GM23338 (cell line): Measurements from ENCODE around the gene KDM4C. TPM values are rescaled to one million over a fixed set of nuclear protein-coding genes. Genes with fewer than 3 reads are reported as not detected.

Source experiments
- ATAC-seq: fragments of 200-7000 bp; cut with Tn5 transposase; 3 replicates; pipeline ENCODE4 v1.9.1; 2020
- DNase-seq: peaks from one replicate; pipeline ENCODE4 v3.0.0-alpha.2; 2015; ENCODE audit warnings: low spot score
- H2AFZ ChIP-seq: fragments of 200-600 bp; sonication (generic); 2 replicates; pipeline ENCODE4 v1.8.0; 2016; ENCODE audit warnings: antibody characterized with exemption, mild to moderate bottlenecking, moderate library complexity
- H3F3A ChIP-seq: fragments of 200-600 bp; sonication (generic); replicated peaks from 2 replicates; pipeline ENCODE4 v1.8.0; 2017; ENCODE audit warnings: antibody characterized with exemption, mixed run types, low read depth
- H3K27ac ChIP-seq: fragments of 200-600 bp; sonication (generic); 2 replicates; pipeline ENCODE4 v1.6.1; 2016; ENCODE audit warnings: low read depth
- H3K27me3 ChIP-seq: fragments of 200-600 bp; sonication (generic); 2 replicates; pipeline ENCODE4 v1.8.0; 2016; ENCODE audit warnings: mild to moderate bottlenecking, mixed run types, moderate library complexity; ENCODE audit not compliant: insufficient read depth
- H3K36me3 ChIP-seq: fragments of 200-600 bp; sonication (generic); 2 replicates; pipeline ENCODE4 v1.8.0; 2016; ENCODE audit warnings: mild to moderate bottlenecking; ENCODE audit not compliant: insufficient read depth
- H3K4me1 ChIP-seq: fragments of 200-600 bp; sonication (generic); 2 replicates; pipeline ENCODE4 v1.8.0; 2016; ENCODE audit warnings: mild to moderate bottlenecking, moderate library complexity; ENCODE audit not compliant: insufficient read depth
- H3K4me2 ChIP-seq: fragments of 200-600 bp; sonication (generic); 2 replicates; pipeline ENCODE4 v1.7.1; 2017; ENCODE audit warnings: mixed run types
- H3K4me3 ChIP-seq: fragments of 200-600 bp; sonication (generic); 2 replicates; pipeline ENCODE4 v1.6.1; 2016; ENCODE audit warnings: mixed run types
- H3K79me2 ChIP-seq: fragments of 200-600 bp; sonication (generic); replicated peaks from 2 replicates; pipeline ENCODE4 v1.8.0; 2017; ENCODE audit warnings: mild to moderate bottlenecking; ENCODE audit not compliant: insufficient read depth
- H3K9me2 ChIP-seq: fragments of 200-600 bp; sonication (generic); 2 replicates; pipeline ENCODE4 v1.8.0; 2017; ENCODE audit not compliant: insufficient read depth
- H4K20me1 ChIP-seq: fragments of 200-600 bp; sonication (generic); replicated peaks from 2 replicates; pipeline ENCODE4 v1.8.0; 2017; ENCODE audit warnings: mild to moderate bottlenecking; ENCODE audit not compliant: insufficient read depth
- H3K27ac Mint-ChIP-seq: 2 replicates; pipeline ENCODE4 v1.8.0; 2020; ENCODE audit warnings: inconsistent platforms, mild to moderate bottlenecking, moderate library complexity, mixed read lengths
- H3K27me3 Mint-ChIP-seq: 3 replicates; pipeline ENCODE4 v1.8.0; 2022; ENCODE audit warnings: low read depth, mild to moderate bottlenecking, moderate library complexity, mixed read lengths, inconsistent platforms; ENCODE audit not compliant: insufficient read depth, poor library complexity
- H3K36me3 Mint-ChIP-seq: 3 replicates; pipeline ENCODE4 v1.8.0; 2021; ENCODE audit warnings: low read depth, mild to moderate bottlenecking, inconsistent platforms, moderate library complexity, mixed read lengths
- H3K4me1 Mint-ChIP-seq: 3 replicates; pipeline ENCODE4 v1.8.0; 2020; ENCODE audit warnings: mild to moderate bottlenecking, inconsistent platforms, mixed read lengths
- H3K4me3 Mint-ChIP-seq: 3 replicates; pipeline ENCODE4 v1.8.0; 2021; ENCODE audit warnings: moderate library complexity, mild to moderate bottlenecking, inconsistent platforms, mixed read lengths
- H3K9me3 Mint-ChIP-seq: 3 replicates; pipeline ENCODE4 v1.8.0; 2020; ENCODE audit warnings: moderate library complexity, mild to moderate bottlenecking, inconsistent platforms, mixed read lengths
- CREB1 ChIP-seq: fragments of 250-450 bp; sonication (Bioruptor Pico); IDR thresholded peaks from 2 replicates; pipeline ENCODE4 v1.5.0; 2020; ENCODE audit warnings: low read depth, mild to moderate bottlenecking, moderate library complexity
- CTCF ChIP-seq, 2 experiments: fragments of 200-600 bp in 1 of 2; sonication (generic) in 1 of 2; conservative IDR thresholded peaks; 2 replicates each; pipeline versions ENCODE4 v1.5.1 to v1.6.1; 2016 to 2017; ENCODE audit warnings: antibody characterized with exemption in 2 of 2, low read depth in 2 of 2, mild to moderate bottlenecking in 2 of 2, moderate library complexity in 1 of 2
- ETS1 ChIP-seq: IDR thresholded peaks from 2 replicates; pipeline ENCODE4 v1.6.1; 2016; ENCODE audit warnings: antibody characterized with exemption
- EZH2 ChIP-seq: fragments of 200-600 bp; sonication (generic); IDR thresholded peaks from one replicate; pipeline ENCODE4 v1.8.0; 2017; ENCODE audit warnings: antibody characterized with exemption, mild to moderate bottlenecking, low read depth; ENCODE audit not compliant: unreplicated experiment
- EZH2phosphoT487 ChIP-seq: fragments of 200-600 bp; sonication (generic); IDR thresholded peaks from one replicate; pipeline ENCODE4 v1.8.1; 2018; ENCODE audit warnings: antibody characterized with exemption; ENCODE audit not compliant: unreplicated experiment
- NANOG ChIP-seq: IDR thresholded peaks from 2 replicates; pipeline ENCODE4 v1.6.1; 2016; ENCODE audit warnings: antibody characterized with exemption, borderline replicate concordance
- POLR2AphosphoS5 ChIP-seq: IDR thresholded peaks from 2 replicates; pipeline ENCODE4 v1.6.1; 2016; ENCODE audit warnings: antibody characterized with exemption, low read depth
- REST ChIP-seq: IDR thresholded peaks from one replicate; pipeline ENCODE4 v1.6.1; 2018; ENCODE audit warnings: antibody characterized with exemption; ENCODE audit not compliant: unreplicated experiment
- STAT1 ChIP-seq: IDR thresholded peaks from one replicate; pipeline ENCODE4 v1.6.1; 2016; ENCODE audit warnings: antibody characterized with exemption; ENCODE audit not compliant: unreplicated experiment
- ZNF114 ChIP-seq: fragments of 250-450 bp; sonication (Bioruptor Pico); IDR thresholded peaks from 2 replicates; pipeline ENCODE4 v1.5.0; 2020; ENCODE audit warnings: mild to moderate bottlenecking, moderate library complexity
- ZNF331 ChIP-seq: fragments of 250-450 bp; sonication (Bioruptor Pico); IDR thresholded peaks from 2 replicates; pipeline ENCODE4 v1.5.0; 2020; ENCODE audit warnings: low read depth, mild to moderate bottlenecking, moderate library complexity
- ZNF462 ChIP-seq: fragments of 250-450 bp; sonication (Bioruptor Pico); IDR thresholded peaks from 2 replicates; pipeline ENCODE4 v1.5.0; 2020; ENCODE audit warnings: mild to moderate bottlenecking, moderate library complexity
- polyA plus RNA-seq: library from polyadenylated mRNA; unstranded; fragments of >200 nt; fragmentation: Nextera tagmentation; extraction: Ambion mirVana; gene quantifications from 2 replicates; pipeline ENCODE4 v1.2.1, GENCODE V29; 2016
- total RNA-seq: library from RNA; depleted of rRNA; stranded (reverse); fragments of >200 nt; shearing (Covaris generic); gene quantifications from 2 replicates; pipeline ENCODE4 v1.2.3, GENCODE V29; 2014

The KDM4C gene
- total and polyA plus RNA-seq, 2 experiments from 2014 or later = 12.0 to 43.8 TPM

- H3K4me2 ChIP-seq = no peak overlapping the region
- H3K36me3 ChIP-seq = no peaks in the 10 kb centered on the region
- no peak overlapping the region for H3K4me3 Mint-ChIP-seq
- peaks cover 15% of the 10 kb centered on the region; the same call in 1 of the 2 replicates for H3K79me2 ChIP-seq
- H3K27ac ChIP-seq = no peak overlapping the region; the same call in 1 of the 2 replicates
- H3K27ac Mint-ChIP-seq = no peak overlapping the region
- H3K4me1 Mint-ChIP-seq = peaks cover 29% of the 10 kb centered on the region
- H3K36me3 Mint-ChIP-seq = no peaks in the 10 kb centered on the region
- no peaks in the 10 kb centered on the region for H3K27me3 Mint-ChIP-seq
- no peak overlapping the region for H2AFZ ChIP-seq
- TF ChIP-seq NANOG (no peak), ZNF462 (no peak), STAT1 (no peak), POLR2AphosphoS5 (no peak), EZH2phosphoT487 (no peak), EZH2 (no peak), REST (no peak), CREB1 (no peak), ZNF114 (CRISPR knock-in tag) (no peak), ZNF331 (CRISPR knock-in tag) (no peak), ETS1 (no peak), CTCF (conservative IDR thresholded peaks at IDR 0.05; ENCODE audit: low read depth in 2 of 2) (no peak)
- DNase-seq (no peak), ATAC-seq (no peak; the same call in 2 of the 3 replicates)
- H4K20me1 ChIP-seq = no peaks in the 10 kb centered on the region
- H3K9me3 Mint-ChIP-seq = no peaks in the 10 kb centered on the region
- H3K9me2 ChIP-seq = no peaks in the 10 kb centered on the region
- no peak overlapping the region for H3K4me3 ChIP-seq
- no peaks in the 10 kb centered on the region for H3K27me3 ChIP-seq
- H3F3A ChIP-seq = no peaks in the 10 kb centered on the region
- H3K4me1 ChIP-seq = 0 out of 2 replicates have a peak, but pooled peaks cover 14% of the 10 kb centered on the region
These were observed 118.6 kb downstream of the KDM4C start for GRCh38 chr9:6876195-6876894.
